AG09319 (cell line): ENCODE measurements around the gene CLDN19.

Experiments used
- DNase-seq: peaks from one replicate; pipeline ENCODE4 v3.0.0-alpha.2; 2010; ENCODE audit warnings: low read depth; ENCODE audit errors: extremely low read depth
- CTCF ChIP-seq: IDR thresholded peaks from 2 replicates; pipeline ENCODE4 v1.5.1; 2011; ENCODE audit warnings: low read depth, mild to moderate bottlenecking, inconsistent platforms, low read length, moderate library complexity

Gene CLDN19

GRCh38 chr1:42698081-42698813 is 41.8 kb downstream of the CLDN19 start:
- TF ChIP-seq CTCF: no peak
- no peak for DNase-seq

GRCh38 chr1:42692911-42693310 is 47.1 kb downstream of the CLDN19 start:
- DNase-seq: no peak
- TF ChIP-seq CTCF: no peak

- DNase-seq: no peak
- TF ChIP-seq CTCF: no peak
These were observed 47.6 kb downstream of the CLDN19 start for GRCh38 chr1:42692461-42692860.

GRCh38 chr1:42691157-42691498 is 48.9 kb downstream of the CLDN19 start:
- DNase-seq: no peak
- TF ChIP-seq CTCF: no peak

GRCh38 chr1:42690477-42691156 is 49.4 kb downstream of the CLDN19 start:
- no peak for TF ChIP-seq CTCF

GRCh38 chr1:42689912-42690311 is 50.1 kb downstream of the CLDN19 start:
- DNase-seq: no peak
- TF ChIP-seq CTCF: no peak

More at GRCh38 chr1:42690477-42691156, 49.4 kb downstream of the CLDN19 start:
- no peak for DNase-seq

- no peak for DNase-seq
- no peak for TF ChIP-seq CTCF
These were observed 53.6 kb downstream of the CLDN19 start for GRCh38 chr1:42686418-42686817.
